Stimulated activated naive CD8-positive, alpha-beta T cell treated with anti-CD3 and anti-CD28 coated beads, Interleukin-15, Interleukin-2, amounts not matched to agents 100 ng/mL and 50 ng/mL, for 24 hours (primary cell): ENCODE results near the gene B4GALNT3.

ENCODE experiments used
- H3K27ac Mint-ChIP-seq: one replicate; pipeline ENCODE4 v1.8.0; 2021; ENCODE audit warnings: mild to moderate bottlenecking, mixed read lengths
- H3K27me3 Mint-ChIP-seq: one replicate; pipeline ENCODE4 v1.8.0; 2021; ENCODE audit warnings: mixed read lengths
- H3K36me3 Mint-ChIP-seq: one replicate; pipeline ENCODE4 v1.8.0; 2021; ENCODE audit warnings: low read depth, mixed read lengths
- H3K4me1 Mint-ChIP-seq: one replicate; pipeline ENCODE4 v1.8.0; 2021; ENCODE audit warnings: low read depth, mixed read lengths
- H3K4me3 Mint-ChIP-seq: one replicate; pipeline ENCODE4 v1.8.0; 2021; ENCODE audit warnings: mild to moderate bottlenecking, mixed read lengths
- H3K9me3 Mint-ChIP-seq: one replicate; pipeline ENCODE4 v1.8.0; 2021; ENCODE audit warnings: mixed read lengths

Gene B4GALNT3

DNA sequence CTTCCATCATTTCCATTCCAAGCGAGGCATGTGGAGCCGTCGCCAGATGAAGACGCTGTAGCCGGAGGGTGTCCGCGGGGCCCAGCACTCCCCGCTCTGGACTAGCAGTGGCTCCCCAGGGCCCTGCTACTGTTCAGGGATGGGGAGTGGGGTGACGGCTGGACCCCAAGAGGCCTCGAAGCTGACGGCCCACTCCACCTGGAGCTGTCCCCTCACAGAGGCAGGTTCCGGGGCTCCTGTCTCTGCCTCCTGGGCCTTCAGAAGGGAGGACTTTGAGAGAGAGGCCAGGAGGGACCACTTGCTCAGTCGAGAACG is 101.6 kb downstream of the B4GALNT3 start:
- H3K36me3 Mint-ChIP-seq, result no peaks in the 10 kb centered on the region
- peaks cover 45% of the 10 kb centered on the region for H3K4me1 Mint-ChIP-seq
- no peaks in the 10 kb centered on the region for H3K27me3 Mint-ChIP-seq
- H3K9me3 Mint-ChIP-seq, result no peaks in the 10 kb centered on the region
- H3K27ac Mint-ChIP-seq, result no peak overlapping the region
- H3K4me3 Mint-ChIP-seq, result no peak overlapping the region

- Mint-ChIP-seq H3K27me3 (no peaks in the 10 kb centered on the region), H3K4me1 (peaks cover 50% of the 10 kb centered on the region), H3K9me3 (no peaks in the 10 kb centered on the region), H3K4me3 (no peak overlapping the region), H3K27ac (peak overlapping the region; percentile 83), H3K36me3 (no peaks in the 10 kb centered on the region)
Measured at GRCh38 chr12:561908-562593, 102.3 kb downstream of the B4GALNT3 start.

DNA sequence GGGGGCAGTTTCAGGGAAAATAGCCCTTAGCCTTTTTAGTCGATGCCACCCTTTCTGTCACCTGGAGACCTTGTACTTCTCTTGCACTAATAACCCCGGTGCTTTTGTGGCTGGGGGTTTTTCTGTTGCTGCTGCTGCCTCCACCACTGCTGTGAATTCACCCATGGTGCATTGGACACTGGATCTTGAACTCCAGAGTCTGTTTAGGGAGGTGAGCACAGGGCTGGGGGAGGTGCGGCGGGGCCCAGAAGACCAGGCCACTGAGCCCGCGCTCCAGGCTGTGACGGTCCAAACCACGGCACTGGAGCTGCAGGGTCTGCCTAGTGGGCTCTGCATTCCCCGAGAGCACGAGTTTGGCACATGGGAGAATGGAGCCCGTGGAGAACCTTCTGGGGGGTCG is 102.9 kb downstream of the B4GALNT3 start:
- Mint-ChIP-seq H3K9me3 (no peaks in the 10 kb centered on the region), H3K4me3 (no peak overlapping the region), H3K36me3 (no peaks in the 10 kb centered on the region), H3K27me3 (no peaks in the 10 kb centered on the region), H3K27ac (peak overlapping the region; percentile 50), H3K4me1 (peaks cover 50% of the 10 kb centered on the region)

- no peaks in the 10 kb centered on the region for H3K36me3 Mint-ChIP-seq
- no peaks in the 10 kb centered on the region for H3K27me3 Mint-ChIP-seq
- H3K9me3 Mint-ChIP-seq, result no peaks in the 10 kb centered on the region
- H3K4me1 Mint-ChIP-seq, result peaks cover 50% of the 10 kb centered on the region
- H3K27ac Mint-ChIP-seq, result peak overlapping the region; percentile 69
- peak overlapping the region; percentile 65 for H3K4me3 Mint-ChIP-seq
Measured at GRCh38 chr12:563250-563781, 103.6 kb downstream of the B4GALNT3 start.

GRCh38 chr12:563787-564298 is 104.1 kb downstream of the B4GALNT3 start:
- H3K27ac Mint-ChIP-seq, result peak overlapping the region; percentile 69
- peak overlapping the region; percentile 65 for H3K4me3 Mint-ChIP-seq
- no peaks in the 10 kb centered on the region for H3K36me3 Mint-ChIP-seq
- H3K27me3 Mint-ChIP-seq, result no peaks in the 10 kb centered on the region
- no peaks in the 10 kb centered on the region for H3K9me3 Mint-ChIP-seq
- peaks cover 50% of the 10 kb centered on the region for H3K4me1 Mint-ChIP-seq

- Mint-ChIP-seq H3K27ac (no peak overlapping the region), H3K4me1 (peaks cover 58% of the 10 kb centered on the region), H3K4me3 (no peak overlapping the region), H3K9me3 (no peaks in the 10 kb centered on the region), H3K36me3 (no peaks in the 10 kb centered on the region), H3K27me3 (no peaks in the 10 kb centered on the region)
Measured at GRCh38 chr12:565161-565560, 105.4 kb downstream of the B4GALNT3 start.

DNA sequence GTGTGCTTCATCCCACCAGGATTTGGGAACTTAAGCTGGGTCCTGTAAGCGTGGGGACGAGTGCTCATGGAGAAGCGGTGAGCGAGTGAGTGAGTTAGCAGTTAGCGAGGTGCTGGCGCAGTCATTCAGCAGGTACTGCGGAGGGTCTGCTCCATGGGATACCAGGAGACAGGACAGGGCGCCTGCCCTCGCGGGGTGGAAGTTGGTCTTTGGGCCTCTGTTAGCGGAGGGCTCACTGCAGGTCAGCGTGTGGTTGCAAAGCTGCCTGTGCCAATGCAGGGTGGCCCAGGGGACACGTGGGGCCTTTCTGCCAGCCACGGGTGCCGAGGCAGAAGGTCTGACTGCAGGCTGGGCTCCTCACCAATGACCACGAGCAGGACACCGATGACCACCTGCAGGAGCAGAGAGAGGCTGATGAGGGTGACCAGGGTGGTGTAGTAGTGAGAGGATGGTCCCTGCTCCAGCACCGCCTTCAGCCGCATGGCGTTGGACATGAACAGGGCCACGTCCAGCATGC is 105.9 kb downstream of the B4GALNT3 start:
- no peaks in the 10 kb centered on the region for H3K9me3 Mint-ChIP-seq
- H3K27me3 Mint-ChIP-seq, result no peaks in the 10 kb centered on the region
- no peak overlapping the region for H3K4me3 Mint-ChIP-seq
- no peak overlapping the region for H3K27ac Mint-ChIP-seq
- peaks cover 58% of the 10 kb centered on the region for H3K4me1 Mint-ChIP-seq
- no peaks in the 10 kb centered on the region for H3K36me3 Mint-ChIP-seq

- H3K4me1 Mint-ChIP-seq, result peaks cover 55% of the 10 kb centered on the region
Measured at GRCh38 chr12:568486-568885, 108.7 kb downstream of the B4GALNT3 start.

GRCh38 chr12:569091-569676 is 109.4 kb downstream of the B4GALNT3 start:
- Mint-ChIP-seq H3K27me3 (no peaks in the 10 kb centered on the region), H3K36me3 (no peaks in the 10 kb centered on the region), H3K9me3 (no peaks in the 10 kb centered on the region), H3K4me1 (peaks cover 48% of the 10 kb centered on the region), H3K4me3 (peak overlapping the region; percentile 83), H3K27ac (no peak overlapping the region)

More at GRCh38 chr12:568486-568885, 108.7 kb downstream of the B4GALNT3 start:
- no peak overlapping the region for H3K27ac Mint-ChIP-seq
- no peaks in the 10 kb centered on the region for H3K27me3 Mint-ChIP-seq
- no peaks in the 10 kb centered on the region for H3K36me3 Mint-ChIP-seq
- no peak overlapping the region for H3K4me3 Mint-ChIP-seq
- H3K9me3 Mint-ChIP-seq, result no peaks in the 10 kb centered on the region

- peak overlapping the region; percentile 83 for H3K4me3 Mint-ChIP-seq
- no peaks in the 10 kb centered on the region for H3K9me3 Mint-ChIP-seq
- no peak overlapping the region for H3K27ac Mint-ChIP-seq
- H3K4me1 Mint-ChIP-seq, result peaks cover 48% of the 10 kb centered on the region
- no peaks in the 10 kb centered on the region for H3K36me3 Mint-ChIP-seq
- no peaks in the 10 kb centered on the region for H3K27me3 Mint-ChIP-seq
Measured at GRCh38 chr12:569803-570434, 110.2 kb downstream of the B4GALNT3 start.

DNA sequence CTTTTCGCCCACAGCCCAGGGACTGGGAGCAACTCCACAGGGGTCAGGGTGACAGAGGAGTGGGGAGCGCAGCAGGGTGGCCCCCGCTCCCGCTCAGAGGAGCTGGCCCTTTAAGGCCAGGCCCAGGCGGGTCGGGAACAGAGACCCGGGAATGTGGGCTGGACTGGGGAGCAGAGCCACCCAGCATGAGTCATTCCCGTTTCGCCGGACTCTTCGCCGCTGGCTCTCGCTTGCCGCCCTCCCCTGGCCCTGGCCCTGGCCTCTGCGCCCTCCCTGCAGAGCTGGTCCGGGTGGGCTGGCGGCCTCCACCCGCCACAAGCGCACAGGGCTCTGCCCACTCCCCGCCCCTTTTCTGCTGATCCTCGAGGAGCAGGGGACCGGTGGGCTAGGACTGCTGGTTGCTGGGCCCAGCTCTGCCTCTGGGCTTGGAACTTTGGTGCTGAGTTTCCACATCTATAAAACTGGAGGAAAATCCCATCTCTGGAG is 110.7 kb downstream of the B4GALNT3 start:
- Mint-ChIP-seq H3K9me3 (no peaks in the 10 kb centered on the region), H3K27ac (no peak overlapping the region), H3K4me1 (peaks cover 48% of the 10 kb centered on the region), H3K36me3 (no peaks in the 10 kb centered on the region), H3K27me3 (no peaks in the 10 kb centered on the region), H3K4me3 (no peak overlapping the region)

GRCh38 chr12:570921-571794 is 111.4 kb downstream of the B4GALNT3 start:
- no peak overlapping the region for H3K27ac Mint-ChIP-seq
- H3K4me3 Mint-ChIP-seq, result no peak overlapping the region
- no peaks in the 10 kb centered on the region for H3K27me3 Mint-ChIP-seq
- H3K9me3 Mint-ChIP-seq, result no peaks in the 10 kb centered on the region
- H3K36me3 Mint-ChIP-seq, result no peaks in the 10 kb centered on the region
- H3K4me1 Mint-ChIP-seq, result peaks cover 48% of the 10 kb centered on the region

DNA sequence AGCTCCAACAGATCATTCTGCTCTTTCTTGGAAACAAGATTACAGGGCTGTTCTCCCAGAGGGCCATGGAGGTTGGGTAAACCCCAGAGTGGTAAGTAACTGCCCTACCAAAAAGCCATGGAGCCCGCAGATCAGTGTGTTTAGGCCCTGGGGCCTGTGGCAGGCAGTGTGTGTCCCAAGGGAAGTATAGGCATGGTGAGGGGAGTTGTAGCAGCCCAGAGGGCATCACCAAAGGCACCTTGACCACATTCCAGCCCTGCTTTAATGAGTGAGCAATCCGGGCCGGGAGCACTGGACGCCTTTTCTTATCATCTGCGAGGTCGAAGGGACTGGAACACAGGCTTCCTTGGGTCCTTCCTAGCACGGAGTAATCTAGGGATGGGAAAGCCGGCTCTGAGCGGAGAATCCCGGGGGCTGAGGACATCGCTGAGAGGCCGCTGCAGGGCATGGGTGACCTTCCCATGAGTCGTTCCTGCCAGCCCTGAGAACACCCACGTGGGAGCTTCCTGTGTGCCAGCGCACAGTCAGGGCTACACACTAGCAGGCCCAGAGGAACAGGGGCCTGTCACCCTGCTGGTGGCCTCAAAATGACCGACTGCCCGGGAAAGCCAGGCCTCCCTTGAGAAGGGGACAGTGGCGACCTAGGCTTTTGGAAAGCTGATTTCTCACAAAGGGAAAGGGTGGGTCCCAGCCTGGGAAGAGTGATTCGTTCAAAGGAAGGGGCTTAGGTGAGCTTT is 112.2 kb downstream of the B4GALNT3 start:
- no peaks in the 10 kb centered on the region for H3K9me3 Mint-ChIP-seq
- H3K4me1 Mint-ChIP-seq, result peaks cover 49% of the 10 kb centered on the region
- H3K36me3 Mint-ChIP-seq, result no peaks in the 10 kb centered on the region
- H3K27me3 Mint-ChIP-seq, result no peaks in the 10 kb centered on the region
- H3K27ac Mint-ChIP-seq, result peak overlapping the region; percentile 53
- no peak overlapping the region for H3K4me3 Mint-ChIP-seq

GRCh38 chr12:572532-572899 is 112.8 kb downstream of the B4GALNT3 start:
- Mint-ChIP-seq H3K27ac (peak overlapping the region; percentile 53), H3K4me1 (peaks cover 49% of the 10 kb centered on the region), H3K4me3 (no peak overlapping the region), H3K27me3 (no peaks in the 10 kb centered on the region), H3K36me3 (no peaks in the 10 kb centered on the region), H3K9me3 (no peaks in the 10 kb centered on the region)
